ENCODE results near the gene ZNF772. TPM values are rescaled to one million over a fixed set of nuclear protein-coding genes. Genes with fewer than 3 reads are reported as not detected.

The ZNF772 gene
- total RNA-seq, 1 experiment from 2014 or later = 11.4 TPM

GRCh38 chr19:57465680-57466381 lies 11.5 kb downstream of the ZNF772 start:
- Mint-ChIP-seq H3K36me3 (ENCODE audit: insufficient read depth in 1 of 3, low read depth in 3 of 3) (peaks cover 42 to 64% (median 47%) of the 10 kb centered on the region in 3 experiments), H3K27me3 (ENCODE audit: low read depth) (peaks cover 6% of the 10 kb centered on the region), H3K27ac (no peak overlapping the region), H3K4me3 (no peak overlapping the region), H3K9me3 (peaks cover 78 to 86% of the 10 kb centered on the region in 2 experiments), H3K4me1 (no peaks in the 10 kb centered on the region)
- Histone ChIP-seq H3K18ac (ENCODE audit: insufficient read length, low read depth, low read length) (no peak overlapping the region), H3K27ac (ENCODE audit: insufficient read length, low read depth, low read length) (no peak overlapping the region), H2AFZ (ENCODE audit: low read length) (no peak overlapping the region), H3K9me3 (ENCODE audit: control insufficient read depth, low read depth, low read length) (peaks cover 11% of the 10 kb centered on the region), H3K14ac (ENCODE audit: insufficient read depth, low read length) (no peak overlapping the region), H3K79me2 (ENCODE audit: insufficient read depth, low read length) (no peaks in the 10 kb centered on the region), H3K23ac (ENCODE audit: insufficient read length, low read depth, low read length) (no peak overlapping the region), H4K20me1 (ENCODE audit: control insufficient read depth, insufficient read depth, insufficient read length) (no peaks in the 10 kb centered on the region), H4K8ac (replicated peaks; ENCODE audit: insufficient read length, low read depth, low read length) (no peak overlapping the region), H4K91ac (ENCODE audit: insufficient read length, low read depth, low read length) (no peak overlapping the region), H3K4me1 (ENCODE audit: insufficient read depth, low read length) (no peaks in the 10 kb centered on the region), H2BK20ac (ENCODE audit: low read depth, low read length, poor library complexity, severe bottlenecking) (no peak overlapping the region), H3K9ac (ENCODE audit: extremely low read depth, insufficient read length, low read length) (no peak overlapping the region), H2BK120ac (ENCODE audit: low read depth, low read length, poor library complexity, severe bottlenecking) (no peak overlapping the region), H3K23me2 (ENCODE audit: insufficient read length, low read depth, low read length, poor library complexity, severe bottlenecking) (no peaks in the 10 kb centered on the region), H3K79me1 (ENCODE audit: insufficient read depth, low read depth, low read length, poor library complexity, severe bottlenecking) (no peaks in the 10 kb centered on the region), H3K4me2 (ENCODE audit: insufficient read depth, insufficient read length, low read length) (no peak overlapping the region), H3K56ac (ENCODE audit: insufficient read length, low read depth, low read length) (no peak overlapping the region), H3T11ph (ENCODE audit: low read length) (no peak overlapping the region), H3K4ac (ENCODE audit: low read depth, low read length) (no peak overlapping the region), H3K27me3 (ENCODE audit: insufficient read depth, low read length) (no peaks in the 10 kb centered on the region), H2AK5ac (ENCODE audit: insufficient read length, low read length) (no peak overlapping the region), H2BK5ac (ENCODE audit: insufficient read length, low read length) (no peak overlapping the region), H4K5ac (ENCODE audit: insufficient read length, low read depth, low read length) (no peak overlapping the region), H2BK15ac (ENCODE audit: low read depth, low read length) (no peak overlapping the region), H2BK12ac (ENCODE audit: insufficient read length, low read depth, low read length) (no peak overlapping the region)
- no CpG with 5 or more reads among the region's 5 CpGs for WGBS (ENCODE audit: extremely low coverage, insufficient read length, low lambda C conversion rate)
- TF ChIP-seq, protein P1, sequence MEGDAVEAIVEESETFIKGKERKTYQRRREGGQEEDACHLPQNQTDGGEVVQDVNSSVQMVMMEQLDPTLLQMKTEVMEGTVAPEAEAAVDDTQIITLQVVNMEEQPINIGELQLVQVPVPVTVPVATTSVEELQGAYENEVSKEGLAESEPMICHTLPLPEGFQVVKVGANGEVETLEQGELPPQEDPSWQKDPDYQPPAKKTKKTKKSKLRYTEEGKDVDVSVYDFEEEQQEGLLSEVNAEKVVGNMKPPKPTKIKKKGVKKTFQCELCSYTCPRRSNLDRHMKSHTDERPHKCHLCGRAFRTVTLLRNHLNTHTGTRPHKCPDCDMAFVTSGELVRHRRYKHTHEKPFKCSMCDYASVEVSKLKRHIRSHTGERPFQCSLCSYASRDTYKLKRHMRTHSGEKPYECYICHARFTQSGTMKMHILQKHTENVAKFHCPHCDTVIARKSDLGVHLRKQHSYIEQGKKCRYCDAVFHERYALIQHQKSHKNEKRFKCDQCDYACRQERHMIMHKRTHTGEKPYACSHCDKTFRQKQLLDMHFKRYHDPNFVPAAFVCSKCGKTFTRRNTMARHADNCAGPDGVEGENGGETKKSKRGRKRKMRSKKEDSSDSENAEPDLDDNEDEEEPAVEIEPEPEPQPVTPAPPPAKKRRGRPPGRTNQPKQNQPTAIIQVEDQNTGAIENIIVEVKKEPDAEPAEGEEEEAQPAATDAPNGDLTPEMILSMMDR (conservative IDR thresholded peaks at IDR 0.05) = peak; percentile 76
- no peak for DNase-seq
